ENCODE results near the gene PCDHB16.

DNA sequence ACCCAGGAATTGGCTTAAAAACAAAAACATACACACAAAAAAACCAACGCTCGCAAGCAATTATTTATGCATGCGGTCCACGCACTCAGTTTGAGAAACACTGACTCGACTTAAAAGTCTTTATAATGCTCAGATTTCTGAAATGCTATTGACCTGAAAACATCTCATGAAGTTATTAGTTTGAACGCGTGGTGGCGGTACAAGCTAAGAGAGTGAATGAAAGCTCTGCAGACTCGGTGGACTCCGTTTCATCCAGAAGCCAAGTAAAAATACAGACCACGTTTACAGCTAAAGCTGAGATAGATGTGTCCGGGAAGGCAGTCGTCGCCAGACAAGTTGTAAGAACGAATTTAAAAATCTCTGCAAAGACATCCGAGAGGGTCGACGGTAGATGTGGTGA lies 32.4 kb upstream of the PCDHB16 start, which contains the start of gene PCDHB6:
- TF ChIP-seq, protein P1, sequence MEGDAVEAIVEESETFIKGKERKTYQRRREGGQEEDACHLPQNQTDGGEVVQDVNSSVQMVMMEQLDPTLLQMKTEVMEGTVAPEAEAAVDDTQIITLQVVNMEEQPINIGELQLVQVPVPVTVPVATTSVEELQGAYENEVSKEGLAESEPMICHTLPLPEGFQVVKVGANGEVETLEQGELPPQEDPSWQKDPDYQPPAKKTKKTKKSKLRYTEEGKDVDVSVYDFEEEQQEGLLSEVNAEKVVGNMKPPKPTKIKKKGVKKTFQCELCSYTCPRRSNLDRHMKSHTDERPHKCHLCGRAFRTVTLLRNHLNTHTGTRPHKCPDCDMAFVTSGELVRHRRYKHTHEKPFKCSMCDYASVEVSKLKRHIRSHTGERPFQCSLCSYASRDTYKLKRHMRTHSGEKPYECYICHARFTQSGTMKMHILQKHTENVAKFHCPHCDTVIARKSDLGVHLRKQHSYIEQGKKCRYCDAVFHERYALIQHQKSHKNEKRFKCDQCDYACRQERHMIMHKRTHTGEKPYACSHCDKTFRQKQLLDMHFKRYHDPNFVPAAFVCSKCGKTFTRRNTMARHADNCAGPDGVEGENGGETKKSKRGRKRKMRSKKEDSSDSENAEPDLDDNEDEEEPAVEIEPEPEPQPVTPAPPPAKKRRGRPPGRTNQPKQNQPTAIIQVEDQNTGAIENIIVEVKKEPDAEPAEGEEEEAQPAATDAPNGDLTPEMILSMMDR (IDR thresholded peaks at IDR 0.05; ENCODE audit: low read depth, low read length): no peak
- TF ChIP-seq EZH2phosphoT487 (IDR thresholded peaks at IDR 0.05; ENCODE audit: low read depth): no peak

Measured in OCI-LY3 (cell line).